Left cardiac atrium (tissue), 4 donors: ENCODE data around the gene APBB1. TPM values are rescaled to one million over a fixed set of nuclear protein-coding genes. Genes with fewer than 3 reads are reported as not detected.
"Not testable (repeated sequence)": the region's sequence is repeated elsewhere in the genome, so short reads cannot be mapped to it uniquely, and the experiment has no call there.

Experiments
- ATAC-seq, 2 donors: fragments of 200-7000 bp; cut with Tn5 transposase; one replicate each; pipeline ENCODE4 v1.9.1; 2020; ENCODE audit warnings: mild to moderate bottlenecking in 2 of 2, moderate library complexity in 2 of 2
- DNase-seq: peaks from one replicate; pipeline ENCODE4 v3.0.0-alpha.2; 2020
- intact Hi-C, 2 donors: fragments of 100-400 bp; cut with DNase I; formaldehyde crosslinking; loops; one replicate each; pipeline versions ENCODE4 v1.14.1 to v1.15.1; 2022 to 2023
- total RNA-seq, 2 donors: library from RNA; stranded (reverse); fragmentation: NEBNext Ultra II Directional; extraction: Animal tissue kit (Norgen Biotek cat#: 25700); gene quantifications; one replicate each; pipeline ENCODE4 v1.2.1, GENCODE V29; 2021
- donor health status: DM: no; HTN: yes; CAD: no.
- donor health status: DM: no; HTN: yes; CAD: no; lungs with severe emphysema.
- donor health status: DM: yes; HTN: yes; CAD: no.
- donor health status: Dilated cardiomyopathy.

Gene APBB1
- total RNA-seq, 2 donors from 2014 or later, result 65.5 to 75.9 TPM

DNA sequence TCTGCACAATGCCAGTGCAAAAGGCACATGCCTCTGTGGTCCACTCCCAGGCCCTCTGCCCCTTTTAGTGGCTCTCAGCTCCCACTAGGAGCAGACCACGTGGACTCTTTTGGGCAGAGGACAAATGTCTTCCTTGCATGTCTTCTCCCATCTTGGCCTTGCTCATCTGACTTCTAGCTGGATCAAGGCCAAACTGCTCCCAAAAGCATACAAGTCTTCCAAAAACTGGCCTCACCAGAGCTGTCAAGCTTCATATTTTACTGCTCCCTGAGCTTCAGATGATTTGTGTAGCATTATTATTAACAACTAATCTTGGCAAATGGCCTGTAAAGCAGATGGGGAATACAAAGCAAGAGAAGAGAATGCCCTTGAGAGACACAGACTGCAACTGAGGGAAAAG is 21.7 kb downstream of the APBB1 start:
- peak in 1 of 2 donors; percentile 24 for ATAC-seq
- intact Hi-C loops, result no loop called here

DNA sequence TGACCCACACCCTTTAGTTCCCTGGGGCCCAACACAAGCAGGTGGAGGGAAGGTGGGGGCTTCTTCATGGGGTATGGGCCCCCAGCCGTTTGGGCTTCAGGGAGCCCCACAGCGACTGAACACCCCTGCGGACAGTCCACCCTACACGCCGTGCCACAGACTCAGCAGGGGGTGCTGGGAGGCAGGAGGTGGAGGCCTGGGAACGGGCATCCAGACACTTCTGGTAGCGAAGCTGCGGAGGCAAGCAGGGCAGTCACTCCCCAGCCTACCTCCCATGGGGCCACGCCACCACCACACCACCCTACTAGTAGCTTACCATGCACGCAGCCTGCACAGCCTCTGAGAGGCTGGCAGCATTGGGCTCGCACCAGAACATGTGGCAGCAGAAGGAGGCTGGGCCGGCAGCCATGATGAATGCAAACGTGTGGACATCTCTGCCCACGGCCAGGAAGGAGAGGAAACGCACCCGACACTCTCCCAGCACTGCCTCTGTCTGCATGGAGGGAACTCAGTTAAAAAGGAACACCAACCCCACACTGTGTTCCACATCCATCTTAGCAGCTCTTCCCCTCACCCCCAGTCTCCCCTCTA is 23.3 kb downstream of the APBB1 start:
- DNase-seq, result no peak
- ATAC-seq, result no peak
- intact Hi-C loops, result no loop called here

More for the DNA sequence above, 21.7 kb downstream of the APBB1 start:
- no peak for DNase-seq

DNA sequence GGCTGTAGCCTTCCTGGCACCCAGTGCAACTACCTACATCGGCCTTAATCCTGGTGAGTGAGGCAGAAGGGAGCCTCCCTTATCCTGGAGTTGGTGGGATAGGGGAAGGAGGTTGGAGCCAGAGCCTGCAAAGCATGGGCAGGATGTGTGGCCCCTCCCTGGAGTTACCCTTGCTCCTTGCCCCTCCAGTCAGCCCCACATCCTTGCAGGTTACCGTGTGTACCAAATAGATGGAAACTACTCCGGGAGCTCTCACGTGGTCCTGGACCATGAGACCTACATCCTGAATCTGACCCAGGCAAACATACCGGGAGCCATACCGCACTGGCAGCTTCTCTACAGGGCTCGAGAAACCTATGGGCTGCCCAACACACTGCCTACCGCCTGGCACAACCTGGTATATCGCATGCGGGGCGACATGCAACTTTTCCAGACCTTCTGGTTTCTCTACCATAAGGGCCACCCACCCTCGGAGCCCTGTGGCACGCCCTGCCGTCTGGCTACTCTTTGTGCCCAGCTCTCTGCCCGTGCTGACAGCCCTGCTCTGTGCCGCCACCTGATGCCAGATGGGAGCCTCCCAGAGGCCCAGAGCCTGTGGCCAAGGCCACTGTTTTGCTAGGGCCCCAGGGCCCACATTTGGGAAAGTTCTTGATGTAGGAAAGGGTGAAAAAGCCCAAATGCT is 24.8 kb downstream of the APBB1 start:
- intact Hi-C loops, result no loop called here
- DNase-seq (no peak), ATAC-seq (no peak)

DNA sequence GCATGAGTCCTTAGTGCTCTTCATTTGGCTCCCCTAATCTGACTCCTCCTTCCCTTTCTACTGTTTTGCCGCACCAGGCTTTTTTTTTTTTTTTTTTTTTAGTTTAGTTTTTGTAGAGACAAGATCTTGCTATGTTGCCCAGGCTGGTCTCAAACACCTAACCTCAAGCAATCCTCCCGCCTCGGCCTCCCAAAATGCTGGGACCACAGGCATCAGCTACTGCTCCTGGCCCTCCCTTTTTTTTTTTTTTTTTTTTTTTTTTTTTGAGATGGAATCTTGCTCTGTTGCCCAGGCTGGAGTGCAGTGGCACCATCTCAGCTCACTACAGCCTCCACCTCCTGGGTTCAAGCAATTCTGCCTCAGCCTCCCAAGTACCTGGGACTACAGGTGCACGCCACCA is 26.6 kb downstream of the APBB1 start:
- intact Hi-C loops, DNase-seq, ATAC-seq: not testable (repeated sequence)

DNA sequence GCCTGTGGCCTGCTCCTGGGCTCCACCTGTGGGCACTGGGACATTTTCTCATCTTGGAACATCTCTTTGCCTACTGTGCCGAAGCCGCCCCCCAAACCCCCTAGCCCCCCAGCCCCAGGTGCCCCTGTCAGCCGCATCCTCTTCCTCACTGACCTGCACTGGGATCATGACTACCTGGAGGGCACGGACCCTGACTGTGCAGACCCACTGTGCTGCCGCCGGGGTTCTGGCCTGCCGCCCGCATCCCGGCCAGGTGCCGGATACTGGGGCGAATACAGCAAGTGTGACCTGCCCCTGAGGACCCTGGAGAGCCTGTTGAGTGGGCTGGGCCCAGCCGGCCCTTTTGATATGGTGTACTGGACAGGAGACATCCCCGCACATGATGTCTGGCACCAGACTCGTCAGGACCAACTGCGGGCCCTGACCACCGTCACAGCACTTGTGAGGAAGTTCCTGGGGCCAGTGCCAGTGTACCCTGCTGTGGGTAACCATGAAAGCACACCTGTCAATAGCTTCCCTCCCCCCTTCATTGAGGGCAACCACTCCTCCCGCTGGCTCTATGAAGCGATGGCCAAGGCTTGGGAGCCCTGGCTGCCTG is 27.3 kb downstream of the APBB1 start:
- no peak for DNase-seq
- intact Hi-C loops, result no loop called here
- ATAC-seq, result no peak

DNA sequence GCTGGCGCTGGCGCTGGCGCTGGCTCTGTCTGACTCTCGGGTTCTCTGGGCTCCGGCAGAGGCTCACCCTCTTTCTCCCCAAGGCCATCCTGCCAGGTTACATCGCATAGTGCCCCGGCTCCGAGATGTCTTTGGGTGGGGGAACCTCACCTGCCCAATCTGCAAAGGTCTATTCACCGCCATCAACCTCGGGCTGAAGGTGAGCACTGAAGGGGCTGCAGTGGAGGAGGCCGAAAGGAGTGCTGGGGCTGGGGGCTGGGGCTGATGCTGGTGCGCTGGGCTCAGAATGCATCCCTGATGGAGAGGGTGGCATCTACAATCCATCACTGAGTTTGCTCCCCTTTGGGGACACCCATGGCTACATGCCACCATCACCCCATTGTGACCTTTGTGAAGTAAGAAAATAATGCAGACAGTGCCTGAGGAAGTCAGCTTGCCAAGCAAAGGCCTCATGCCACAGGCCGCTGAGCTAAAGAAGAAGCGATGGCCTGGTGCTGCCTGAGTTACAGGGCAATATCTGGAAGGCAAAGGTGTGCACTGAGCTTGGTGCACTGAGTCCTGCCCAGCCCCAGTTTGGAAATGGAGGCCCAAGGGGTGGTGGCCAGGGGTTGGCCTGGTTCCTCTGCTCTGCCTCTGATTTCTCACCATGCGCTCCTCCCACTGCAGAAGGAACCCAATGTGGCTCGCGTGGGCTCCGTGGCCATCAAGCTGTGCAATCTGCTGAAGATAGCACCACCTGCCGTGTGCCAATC is 28.0 kb downstream of the APBB1 start:
- ATAC-seq, result peak in 1 of 2 donors; percentile 1
- DNase-seq, result no peak
- intact Hi-C loops, result no loop called here

DNA sequence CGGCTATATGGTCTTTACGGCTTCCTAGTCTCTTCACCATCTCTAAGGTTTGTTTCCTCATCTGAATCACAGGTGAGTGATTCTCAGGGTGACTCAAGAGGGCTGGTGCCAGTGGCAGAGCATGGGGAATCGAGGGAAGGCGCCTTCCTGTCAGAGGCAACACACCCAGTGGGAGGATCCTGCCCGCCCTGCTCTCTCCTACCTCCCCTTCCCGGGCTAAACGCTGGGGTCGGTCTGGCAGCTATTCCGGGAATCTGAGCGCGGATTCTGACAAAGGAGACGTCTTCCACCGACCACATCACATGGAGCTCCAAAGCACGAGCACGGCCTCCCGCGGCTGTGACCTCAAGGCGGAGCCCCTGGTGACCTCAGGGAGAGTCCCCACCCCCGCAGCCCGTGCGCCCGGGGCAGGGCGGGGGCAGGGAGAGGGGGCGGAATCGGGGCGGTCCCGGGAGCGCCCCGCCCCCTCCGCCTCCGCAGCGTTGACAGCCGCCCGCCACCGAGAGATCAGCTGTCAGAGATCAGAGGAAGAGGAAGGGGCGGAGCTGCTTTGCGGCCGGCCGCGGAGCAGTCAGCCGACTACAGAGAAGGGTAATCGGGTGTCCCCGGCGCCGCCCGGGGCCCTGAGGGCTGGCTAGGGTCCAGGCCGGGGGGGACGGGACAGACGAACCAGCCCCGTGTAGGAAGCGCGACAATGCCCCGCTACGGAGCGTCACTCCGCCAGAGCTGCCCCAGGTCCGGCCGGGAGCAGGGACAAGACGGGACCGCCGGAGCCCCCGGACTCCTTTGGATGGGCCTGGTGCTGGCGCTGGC is 28.8 kb downstream of the APBB1 start, which contains the start of gene SMPD1:
SMPD1 (plus strand) TSS at position 570 of the 813 bp plus-strand sequence; CDS start at position 695, 125 bp downstream.
- intact Hi-C loops, result loop anchor here in 1 of 2 donors (5.0 kb wide), 1 partner anchor 112 kb away; no protein-coding TSS in a partner anchor
- ATAC-seq (peak; percentile 98), DNase-seq (peak; percentile 95)

DNA sequence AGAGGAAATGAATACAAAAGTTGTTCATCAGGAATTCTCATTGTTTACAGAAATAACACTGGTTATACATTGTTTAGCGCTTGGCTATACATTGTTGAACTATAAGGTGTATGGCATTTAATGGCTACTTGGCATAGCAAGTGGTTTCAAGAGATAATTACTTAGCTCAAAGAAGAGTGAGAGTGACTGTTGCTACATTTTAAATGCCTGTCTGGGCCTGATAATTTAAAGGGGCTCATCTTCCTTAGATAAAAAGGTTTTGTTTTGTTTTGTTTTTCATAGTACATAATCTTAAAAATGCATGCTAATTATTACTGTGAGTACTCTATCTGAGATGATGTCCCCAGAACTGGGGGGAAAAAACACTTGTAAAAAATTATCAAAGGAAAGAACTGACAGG is 30.1 kb downstream of the APBB1 start:
- DNase-seq (no peak), ATAC-seq (no peak)
- intact Hi-C loops, result loop anchor here in 1 of 2 donors (5.0 kb wide), 1 partner anchor 114 kb away; no protein-coding TSS in a partner anchor

DNA sequence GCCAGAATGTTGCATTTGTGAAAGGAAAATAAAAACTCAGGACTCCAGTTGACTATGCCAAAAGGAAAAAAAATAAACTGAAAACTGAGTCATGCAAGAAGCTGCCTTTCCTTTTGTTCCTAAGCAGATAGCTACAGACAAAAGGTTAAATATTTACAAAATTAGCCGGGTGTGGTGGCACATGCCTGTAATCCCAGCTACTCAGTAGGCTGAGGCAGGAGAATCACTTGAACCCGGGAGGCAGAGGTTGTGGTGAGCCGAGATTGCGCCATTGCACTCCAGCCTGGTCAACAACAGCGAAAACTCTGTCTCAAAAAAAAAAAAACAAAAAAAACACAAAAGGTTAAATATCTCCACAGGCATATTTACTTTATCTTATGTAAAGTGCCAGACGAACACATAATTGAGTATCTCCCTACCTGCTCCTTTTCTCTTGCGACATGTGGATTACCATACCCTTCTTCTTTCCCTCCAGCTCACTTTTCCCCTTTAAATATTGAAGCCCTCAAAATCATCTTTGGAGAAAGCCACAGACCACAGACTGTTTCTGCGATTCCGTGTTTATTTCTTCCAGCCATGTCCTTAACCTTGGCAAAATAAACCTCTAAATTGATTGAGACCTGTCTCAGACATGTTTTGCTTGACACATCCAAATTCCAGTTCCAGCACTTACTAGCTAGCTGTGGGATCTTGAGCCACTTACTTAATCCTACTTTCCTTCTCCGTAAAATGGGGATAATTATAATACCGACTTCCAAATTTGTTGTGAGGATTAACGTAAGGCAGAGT is 30.9 kb downstream of the APBB1 start:
- no peak for DNase-seq
- intact Hi-C loops, result loop anchor here in 1 of 2 donors (5.0 kb wide), 1 partner anchor 114 kb away; no protein-coding TSS in a partner anchor
- ATAC-seq, result no peak

DNA sequence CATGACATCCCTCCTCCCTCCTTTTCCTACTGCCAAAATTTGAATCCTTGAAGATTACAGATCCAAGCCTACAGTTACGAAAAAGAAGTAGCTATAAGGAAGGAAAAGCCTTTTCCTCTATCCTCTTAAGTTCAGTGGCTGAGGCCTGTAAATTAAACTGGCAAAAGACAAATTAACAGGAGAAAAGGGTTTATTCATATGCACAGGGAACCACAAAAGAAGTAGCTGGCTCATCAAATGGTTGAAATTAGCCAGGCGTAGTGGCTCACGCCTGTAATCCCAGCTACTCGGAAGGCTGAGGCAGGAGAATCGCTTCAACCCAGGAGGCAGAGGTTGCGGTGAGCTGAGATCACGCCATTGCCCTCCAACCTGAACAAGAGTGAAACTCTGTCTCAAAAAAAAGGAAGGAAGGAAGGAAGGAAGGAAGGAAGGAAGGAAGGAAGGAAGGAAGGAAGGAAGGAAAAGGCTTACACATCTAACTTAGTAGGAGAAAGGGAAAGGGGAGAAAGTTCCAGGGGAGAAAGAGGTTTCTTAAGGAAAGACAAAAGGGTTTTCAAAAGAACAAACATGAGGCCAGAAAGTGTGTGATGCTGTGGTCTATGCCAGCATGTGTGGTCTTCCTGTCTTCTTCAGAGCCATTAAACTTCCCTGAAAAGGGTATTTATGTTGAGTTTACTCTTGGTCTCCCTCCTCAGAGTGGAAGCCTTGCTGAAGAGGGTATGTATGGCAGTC is 33.7 kb downstream of the APBB1 start:
- DNase-seq (no peak), ATAC-seq (no peak)
- intact Hi-C loops, result loop anchor here in 1 of 2 donors (5.0 kb wide), 1 partner anchor 117 kb away; no protein-coding TSS in a partner anchor

DNA sequence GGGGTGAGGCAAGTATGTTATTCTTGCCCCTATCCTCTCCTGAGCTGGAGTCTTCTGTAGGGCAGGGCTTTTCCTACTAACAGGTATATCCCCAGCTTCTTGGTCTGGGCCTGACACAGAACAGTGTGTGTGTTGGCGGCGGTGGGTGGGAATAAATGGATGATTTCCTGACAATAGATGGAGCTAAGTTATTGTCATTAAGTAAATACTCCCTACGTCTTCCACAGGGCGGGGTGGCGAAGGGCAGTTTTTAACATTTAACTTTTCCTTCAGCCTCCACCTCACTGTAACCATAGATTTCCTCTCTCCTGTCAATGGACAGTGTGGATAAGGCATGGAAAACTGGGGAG is 40.3 kb downstream of the APBB1 start:
- DNase-seq (no peak), ATAC-seq (peak in 1 of 2 donors; percentile 23)
- intact Hi-C loops, result loop anchor here (2.0 to 10.0 kb wide), 3 partner anchors 64 to 326 kb away; partner anchors contain the start of gene HPX (in 1 of the 2)

DNA sequence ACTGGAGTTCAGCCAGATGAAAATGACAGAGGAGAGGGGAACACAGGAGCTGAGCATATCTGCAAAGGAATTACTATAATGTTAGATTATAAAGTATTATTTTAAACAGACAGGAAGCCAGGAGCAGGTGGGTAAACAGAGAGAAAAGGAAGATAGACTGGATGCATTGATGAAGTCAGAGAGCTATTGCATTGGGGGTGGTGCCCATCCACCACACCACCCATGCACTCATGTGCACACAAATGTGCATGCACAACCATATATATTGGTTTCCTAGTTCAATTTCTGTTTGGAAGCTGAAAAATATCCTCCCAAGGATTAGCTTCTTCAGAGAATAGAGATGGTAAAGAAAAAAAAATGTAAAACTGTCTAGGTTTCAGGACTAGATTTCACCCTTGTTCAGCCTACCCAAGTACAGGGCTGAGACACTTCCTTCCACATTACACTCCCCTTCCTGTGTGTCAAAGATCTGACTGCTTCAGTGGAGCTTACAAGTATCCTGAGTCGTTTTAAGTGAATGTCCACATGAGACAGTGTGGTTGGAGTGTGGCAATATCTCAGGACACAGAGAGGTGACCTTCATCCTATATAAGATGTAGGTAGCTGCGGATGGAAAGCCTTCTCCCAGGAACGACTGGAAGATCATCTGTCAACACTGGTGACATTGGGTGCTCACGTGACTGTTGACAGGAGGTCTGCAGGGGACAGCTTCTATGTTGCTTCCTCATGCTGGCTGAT is 40.8 kb downstream of the APBB1 start:
- no peak for DNase-seq
- peak in 1 of 2 donors; percentile 38 for ATAC-seq
- intact Hi-C loops, result loop anchor here (2.0 to 10.0 kb wide), 3 partner anchors 64 to 327 kb away; partner anchors contain the start of gene HPX (in 1 of the 2)

DNA sequence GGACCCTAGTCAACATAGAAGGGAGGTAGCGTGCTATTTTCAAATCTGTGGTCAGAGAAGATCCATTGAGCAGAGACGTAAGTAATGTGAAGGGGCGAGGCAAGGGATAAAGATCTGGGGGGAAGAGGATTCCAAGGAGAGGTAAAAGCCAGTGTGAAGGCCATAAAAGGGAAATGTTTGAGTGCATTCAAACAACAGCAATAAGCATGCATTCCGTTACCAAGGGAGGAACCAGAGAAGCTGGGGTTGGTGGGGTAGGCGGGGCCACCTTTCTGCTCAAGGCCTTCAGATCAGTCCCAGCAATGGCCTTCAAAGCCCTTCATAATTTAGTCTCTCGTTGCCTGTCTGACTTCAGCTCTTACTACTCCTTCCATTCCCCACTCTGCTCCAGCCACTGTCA is 47.1 kb downstream of the APBB1 start:
- intact Hi-C loops, result loop anchor here in 1 of 2 donors (10.0 kb wide), 1 partner anchor 333 kb away; no protein-coding TSS in a partner anchor
- DNase-seq, result no peak
- no peak for ATAC-seq

DNA sequence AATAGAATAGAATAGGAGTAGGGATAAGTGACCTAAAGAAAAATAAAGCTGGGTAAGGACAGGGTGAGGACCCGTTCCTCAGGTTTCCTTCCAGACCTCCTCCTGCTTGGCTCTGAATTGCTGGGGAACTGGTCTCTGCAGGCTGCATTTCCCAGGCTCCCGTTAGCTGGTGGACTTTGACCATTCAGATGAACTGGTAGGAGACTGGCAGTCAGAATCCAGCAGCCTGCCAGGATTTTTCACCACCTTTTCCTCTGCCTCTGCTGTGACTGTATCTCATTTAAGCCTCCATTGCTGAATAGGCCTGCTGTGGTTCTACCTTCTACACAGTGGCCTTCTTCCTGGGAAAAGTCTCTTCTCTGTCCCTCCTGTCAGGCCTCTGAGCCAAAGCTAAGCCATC is 53.2 kb downstream of the APBB1 start:
- no peak for ATAC-seq
- DNase-seq, result no peak
- intact Hi-C loops, result loop anchor here in 1 of 2 donors (10.0 kb wide), 1 partner anchor 71 kb away; no protein-coding TSS in a partner anchor

DNA sequence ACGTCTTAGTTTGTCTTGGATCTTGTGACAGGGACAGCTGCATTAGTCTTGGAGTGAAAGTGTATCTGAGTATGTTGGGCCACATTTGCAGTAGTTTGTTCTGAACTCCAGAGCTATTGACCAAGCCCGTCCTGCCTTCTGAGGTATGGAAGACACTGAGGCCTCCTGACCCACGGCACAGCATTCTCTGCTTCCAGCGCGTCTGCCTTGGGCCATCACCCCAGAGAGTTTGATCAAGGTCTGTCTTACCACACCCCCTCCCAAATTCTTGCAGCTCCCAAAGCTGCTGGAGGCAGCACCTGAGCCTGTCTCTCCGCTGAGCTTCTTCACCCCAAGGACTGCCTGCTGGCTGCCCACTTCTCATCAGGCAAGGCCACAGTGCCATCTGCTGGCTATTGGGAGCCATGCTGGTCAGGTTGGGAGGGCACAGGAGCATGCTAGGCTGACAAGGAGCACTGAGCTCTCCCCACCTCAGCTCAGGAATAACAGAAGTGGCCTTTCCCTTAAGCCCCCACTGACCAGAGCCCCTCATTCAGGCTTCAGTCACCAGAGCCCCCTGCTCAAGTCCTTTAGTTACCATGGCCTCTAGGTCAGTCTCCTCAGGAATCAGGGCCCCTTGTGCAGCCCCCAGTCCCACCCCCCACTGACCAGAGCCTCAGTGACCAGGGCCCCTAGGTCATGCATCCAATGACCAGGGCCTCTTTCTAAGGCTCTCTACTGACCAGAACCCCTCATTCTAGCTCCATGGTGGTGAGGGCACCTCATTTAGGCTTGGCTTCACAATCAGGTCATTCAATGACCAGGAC is 55.8 kb downstream of the APBB1 start:
- DNase-seq (peak; percentile 85), ATAC-seq (peak; percentile 91 to 94)
- intact Hi-C loops, result loop anchor here (2.0 to 10.0 kb wide), 2 partner anchors 66 to 68 kb away; no protein-coding TSS in a partner anchor
